GM19397 (cell line): ENCODE measurements around the gene CCL21.

ENCODE experiments used
- ATAC-seq: cut with Tn5 transposase; IDR thresholded peaks from one replicate; pipeline ENCODE4 v1.9.1; 2021; ENCODE audit warnings: mild to moderate bottlenecking, moderate library complexity; ENCODE audit not compliant: unreplicated experiment

The CCL21 gene

DNA sequence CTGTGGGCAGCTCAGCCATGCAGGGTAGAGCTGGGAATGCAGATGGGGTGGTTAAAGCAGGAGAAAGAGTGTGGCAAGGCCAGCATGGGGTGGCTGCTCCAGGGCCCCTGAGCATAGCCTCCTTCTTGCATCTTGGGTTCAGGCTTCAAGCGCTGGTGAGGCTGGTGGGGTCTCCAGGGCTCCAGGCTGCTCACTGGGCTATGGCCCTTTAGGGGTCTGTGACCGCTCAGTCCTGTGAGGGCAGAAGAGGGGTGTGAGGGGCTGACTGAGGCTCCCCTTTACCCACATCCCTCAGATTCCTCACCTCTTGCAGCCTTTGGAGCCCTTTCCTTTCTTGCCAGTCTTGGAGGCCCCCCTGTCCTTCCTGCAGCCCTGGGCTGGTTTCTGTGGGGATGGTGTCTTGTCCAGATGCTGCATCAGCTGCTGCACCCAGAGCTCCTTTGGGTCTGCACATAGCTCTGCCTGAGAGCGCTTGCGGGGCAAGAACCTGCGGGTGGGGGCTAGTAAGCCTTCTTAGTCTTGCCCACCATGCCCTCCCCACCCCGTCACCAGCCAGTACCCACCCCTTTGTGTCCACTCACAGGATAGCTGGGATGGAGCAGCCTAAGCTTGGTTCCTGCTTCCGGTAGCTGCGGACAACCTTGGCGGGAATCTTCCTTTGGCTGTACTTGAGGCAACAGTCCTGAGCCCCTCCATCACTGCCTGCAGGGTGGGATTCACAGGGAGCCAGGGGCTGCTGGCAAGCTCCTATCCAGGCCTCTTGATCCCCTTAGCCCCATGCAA is 549 bp downstream of the CCL21 start:
- ATAC-seq: no peak

GRCh38 chr9:34707130-34707529 is 2.8 kb downstream of the CCL21 start:
- ATAC-seq: no peak

- ATAC-seq: no peak
These were observed 7.9 kb downstream of the CCL21 start for GRCh38 chr9:34701769-34702736.

- ATAC-seq: peak; percentile 58
These were observed 8.7 kb downstream of the CCL21 start for GRCh38 chr9:34701023-34701768.

- no peak for ATAC-seq
These were observed 15.1 kb downstream of the CCL21 start for GRCh38 chr9:34694811-34695210.

DNA sequence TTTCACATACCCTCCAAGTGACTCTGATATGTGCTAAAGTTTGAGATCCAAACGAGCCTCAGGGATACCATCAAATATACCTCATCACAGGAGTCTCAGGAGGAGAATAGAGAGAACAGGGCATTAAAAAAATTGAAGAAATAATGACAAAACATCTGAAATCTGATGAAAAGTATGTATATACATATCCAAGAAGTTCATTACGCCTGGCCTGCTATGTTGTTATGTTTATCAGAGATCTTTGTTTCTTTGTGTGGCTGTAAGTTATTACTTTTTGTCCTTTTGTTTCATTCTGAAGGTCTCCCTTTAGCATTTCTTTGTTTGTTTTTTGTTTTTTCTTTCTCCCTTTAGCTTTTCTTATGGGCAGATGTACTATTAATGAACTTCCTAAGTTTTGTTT is 16.4 kb downstream of the CCL21 start:
- no peak for ATAC-seq

DNA sequence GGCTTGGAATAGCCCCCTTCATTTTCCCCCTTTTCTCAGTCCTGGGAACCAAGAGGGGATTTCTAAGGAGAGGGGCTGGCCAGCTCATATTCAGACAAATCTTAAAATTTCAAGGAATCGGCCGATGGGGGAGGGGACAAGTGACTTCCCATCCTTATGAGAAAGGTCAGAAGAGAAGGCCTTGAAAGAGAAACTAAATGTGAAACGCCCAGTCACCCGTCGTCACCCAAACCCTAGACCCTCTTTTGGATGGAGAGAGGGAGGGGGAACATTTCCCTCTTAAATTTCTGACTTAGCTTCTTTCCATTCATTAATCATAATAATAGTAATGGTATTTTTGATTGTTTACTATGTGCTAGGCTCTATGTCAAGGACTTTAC is 18.0 kb downstream of the CCL21 start:
- no peak for ATAC-seq

GRCh38 chr9:34690983-34691935 is 18.7 kb downstream of the CCL21 start, which contains the start of gene CCL19:
Gene CCL19 (minus strand): TSS chr9:34691276. CDS start chr9:34691139, 137 bp downstream.
- ATAC-seq: no peak

- ATAC-seq: no peak
These were observed 20.4 kb downstream of the CCL21 start for GRCh38 chr9:34689512-34689911.

DNA sequence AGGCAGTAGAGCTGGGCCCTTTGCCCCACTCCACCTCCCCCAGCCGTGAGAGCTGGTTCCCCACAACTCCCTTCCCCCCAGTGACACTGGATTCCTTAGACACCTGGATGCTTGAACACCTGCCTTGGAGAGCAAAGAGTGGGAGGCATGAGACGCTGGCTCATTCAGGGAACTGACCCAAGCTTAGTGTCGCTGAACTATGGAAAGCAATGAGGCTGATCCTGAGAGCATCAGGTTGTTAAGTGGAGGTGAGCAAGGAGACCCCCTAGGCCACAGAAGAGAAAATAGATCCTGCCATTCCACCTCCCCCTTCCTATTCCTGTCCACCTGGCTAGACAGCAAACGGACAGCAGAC is 20.8 kb downstream of the CCL21 start:
- no peak for ATAC-seq

DNA sequence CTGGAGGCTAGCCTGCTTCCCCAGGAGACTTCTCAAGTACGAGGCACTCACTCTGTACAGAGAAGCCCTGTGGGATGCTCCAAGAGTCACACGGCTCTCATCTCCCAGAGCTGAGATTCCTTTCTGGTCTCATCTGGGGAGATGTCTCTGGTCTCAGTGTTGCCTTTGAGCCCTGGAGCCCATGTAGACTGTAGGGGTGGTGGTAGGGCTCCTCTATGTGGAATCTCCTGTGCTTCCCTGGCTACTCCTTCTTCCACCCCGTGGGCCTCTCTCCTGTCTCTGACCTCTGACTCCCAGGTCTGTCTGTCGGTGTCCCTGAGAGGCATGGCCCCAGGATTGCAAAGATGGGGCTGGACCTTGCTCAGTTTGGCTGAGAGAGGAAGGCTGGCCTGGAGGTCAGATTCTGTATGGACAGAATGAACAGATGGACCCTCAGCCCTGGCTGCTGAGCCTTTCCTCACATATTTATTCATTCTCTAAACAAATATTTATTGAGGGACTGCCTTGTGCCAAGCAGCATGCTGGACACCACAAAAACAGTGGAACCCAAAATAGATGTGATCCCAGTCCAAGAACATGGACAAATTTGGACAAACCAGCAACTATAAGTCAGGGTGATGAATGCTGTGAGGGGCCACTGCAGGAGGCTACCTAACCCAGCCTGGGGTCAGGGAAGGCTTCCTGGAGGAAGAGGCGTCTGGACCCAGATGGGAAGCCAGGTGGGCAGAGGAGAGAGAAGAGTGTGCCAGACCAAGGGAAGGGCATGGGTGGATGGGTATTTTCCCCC is 21.4 kb downstream of the CCL21 start:
- ATAC-seq: no peak

DNA sequence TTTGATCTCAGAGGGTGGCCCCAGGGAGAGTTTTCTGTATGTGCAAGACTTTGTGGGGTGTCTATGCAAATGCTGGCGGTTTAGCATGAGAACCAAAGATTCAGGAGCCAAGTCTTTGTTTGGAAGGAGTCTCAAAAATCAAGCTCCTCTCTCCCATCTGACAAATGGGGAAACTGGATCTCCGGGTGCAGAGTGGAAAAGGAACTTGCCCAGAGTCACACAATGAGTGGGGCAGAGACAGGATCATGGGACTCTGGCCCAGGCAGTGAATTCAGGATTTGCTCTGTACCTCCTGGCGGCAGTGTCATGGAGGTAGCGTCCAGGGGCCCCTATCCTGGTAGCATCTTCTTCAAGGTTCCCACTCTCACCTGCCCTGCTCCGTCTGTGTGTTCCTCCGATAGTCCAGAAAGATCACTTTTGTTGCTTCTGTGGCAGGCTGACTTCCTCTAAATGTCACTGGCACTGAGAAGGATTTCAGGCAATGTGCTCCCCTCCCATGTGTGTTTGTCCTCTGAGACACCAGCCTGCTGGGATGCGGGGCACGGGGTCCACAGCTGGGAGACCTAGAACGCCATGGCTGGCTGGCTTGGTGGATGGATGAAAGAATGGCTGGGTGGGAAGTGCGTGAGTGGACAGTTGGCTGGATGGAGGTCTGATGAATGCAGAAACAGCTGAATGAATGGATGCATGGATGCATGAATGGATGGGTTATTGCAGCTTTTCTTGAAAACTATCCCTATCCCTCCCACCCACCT is 22.5 kb downstream of the CCL21 start:
- ATAC-seq: no peak

DNA sequence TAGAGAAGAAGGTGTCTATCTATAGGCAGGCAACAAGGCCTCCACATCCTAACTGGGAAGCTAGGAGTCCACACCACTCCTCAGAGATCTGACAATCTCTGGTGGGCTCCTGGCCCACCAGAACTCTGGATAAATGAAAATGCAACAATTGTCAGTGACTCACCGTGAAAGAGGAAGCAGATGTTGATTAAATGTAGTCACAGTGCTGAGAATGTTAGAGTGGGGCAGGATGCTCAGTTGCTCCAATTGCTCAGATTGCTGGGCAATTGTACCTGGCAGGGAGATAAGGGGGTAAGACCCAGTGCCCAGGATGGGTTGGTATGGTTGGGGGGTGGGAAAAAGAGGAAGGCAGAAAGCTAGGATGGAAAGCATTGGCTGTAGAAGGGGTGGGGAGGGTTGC is 23.2 kb downstream of the CCL21 start:
- ATAC-seq: no peak

- ATAC-seq: no peak
These were observed 23.7 kb downstream of the CCL21 start for GRCh38 chr9:34686231-34686630.

DNA sequence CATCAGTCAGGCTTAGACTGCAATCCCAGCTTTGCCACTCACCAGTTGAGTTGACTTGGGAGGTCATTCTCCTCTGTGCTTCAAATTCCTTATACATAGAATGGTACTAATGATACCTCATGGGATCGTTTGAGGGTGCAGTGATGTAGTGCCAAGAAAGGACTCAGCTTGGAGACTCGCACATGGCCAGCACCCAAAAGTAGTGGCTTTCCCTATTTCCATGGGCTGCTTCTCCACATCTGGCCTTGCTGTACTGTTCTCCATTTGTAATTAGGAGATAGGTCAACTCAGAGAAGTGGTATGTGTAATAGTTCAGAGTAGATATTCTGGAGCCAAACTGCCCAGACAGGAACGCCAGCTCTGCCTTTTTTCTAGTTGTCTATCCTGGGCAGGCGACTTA is 24.3 kb downstream of the CCL21 start:
- ATAC-seq: no peak

DNA sequence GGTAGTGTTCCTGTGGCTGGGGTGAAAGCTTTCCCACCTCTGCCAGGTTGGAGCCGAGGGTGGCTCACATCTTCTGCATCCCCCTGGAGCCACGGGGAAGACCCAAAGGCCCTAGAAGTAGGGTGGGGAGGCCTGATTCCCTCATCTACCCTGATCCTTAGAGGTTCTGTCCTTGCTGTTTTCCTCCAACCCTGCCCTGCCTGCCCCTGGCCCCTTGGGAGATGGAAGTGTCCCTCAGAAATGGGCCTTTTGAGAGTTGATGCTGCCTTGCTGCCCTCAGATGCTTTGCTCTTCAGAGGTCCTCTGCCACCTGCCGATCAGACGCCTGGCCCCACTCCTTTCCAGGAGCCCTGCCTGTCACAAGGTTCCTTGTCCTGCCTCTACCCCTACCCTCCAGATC is 25.1 kb downstream of the CCL21 start:
- no peak for ATAC-seq

- ATAC-seq: no peak
These were observed 25.8 kb downstream of the CCL21 start for GRCh38 chr9:34684145-34684544.

DNA sequence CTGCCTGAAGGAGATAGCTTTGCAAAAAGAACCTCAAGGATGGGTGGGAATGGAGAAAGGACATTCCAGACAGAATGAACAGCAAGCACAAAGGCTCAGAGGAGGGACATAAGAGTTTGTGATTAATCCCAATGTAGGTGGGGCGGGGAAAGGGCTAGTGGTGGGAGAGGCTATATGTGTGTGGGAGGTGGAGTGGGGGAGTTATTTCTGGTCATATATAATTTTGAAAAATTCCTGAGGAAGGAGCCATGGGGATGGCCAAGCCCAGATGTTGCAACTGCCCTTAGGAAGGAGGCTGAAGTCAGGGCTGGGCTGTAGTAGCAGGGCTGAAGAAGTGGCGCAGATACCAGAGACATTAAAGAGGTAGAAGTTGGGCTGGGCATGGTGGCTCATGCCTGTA is 34.1 kb downstream of the CCL21 start:
- ATAC-seq: no peak
